Vagina (tissue), 2 donors: ENCODE results near the gene PRIM2. TPM values are rescaled to one million over a fixed set of nuclear protein-coding genes. Genes with fewer than 3 reads are reported as not detected.
"Not testable (repeated sequence)": the region's sequence is repeated elsewhere in the genome, so short reads cannot be mapped to it uniquely, and the experiment has no call there.

Source experiments
- DNase-seq, 2 donors: peaks; one replicate each; pipeline ENCODE4 v3.0.0-alpha.2; 2017; ENCODE audit errors: extremely low spot score in 2 of 2
- H3K27ac ChIP-seq: fragments of 200-600 bp; sonication (generic); one replicate; pipeline ENCODE4 v1.5.1; 2019
- H3K27me3 ChIP-seq: fragments of 200-600 bp; sonication (generic); one replicate; pipeline ENCODE4 v1.5.1; 2019
- H3K36me3 ChIP-seq, 2 donors: fragments of 200-600 bp; sonication (generic); one replicate each; pipeline ENCODE4 v1.5.1; 2017 to 2019
- H3K4me1 ChIP-seq: fragments of 200-600 bp; sonication (generic); one replicate; pipeline ENCODE4 v1.5.1; 2019
- H3K4me3 ChIP-seq, 2 donors: fragments of 200-600 bp; sonication (generic); 1 replicate in 1 of 2; 2 replicates in 1 of 2; pipeline ENCODE4 v1.5.1; 2016 to 2019
- H3K9me3 ChIP-seq: fragments of 200-600 bp; sonication (generic); one replicate; pipeline ENCODE4 v1.5.1; 2019
- CTCF ChIP-seq, 3 experiments: fragments of 450-650 bp in 2 of 3; fragments of 200-600 bp in 1 of 3; sonication (generic) in 1 of 3; IDR thresholded peaks; one replicate each; pipeline ENCODE4 v1.5.1; 2017 to 2019; ENCODE audit warnings: antibody characterized with exemption in 3 of 3, mild to moderate bottlenecking in 2 of 3, moderate library complexity in 2 of 3
- POLR2A ChIP-seq, 2 donors: fragments of 450-650 bp; IDR thresholded peaks; one replicate each; pipeline ENCODE4 v1.6.1; 2017; ENCODE audit warnings: antibody characterized with exemption in 2 of 2, mild to moderate bottlenecking in 2 of 2, moderate library complexity in 2 of 2
- POLR2AphosphoS5 ChIP-seq, 2 donors: sonication (generic); formaldehyde crosslinking; IDR thresholded peaks; one replicate each; pipeline ENCODE4 v1.9.0; 2017; ENCODE audit warnings: antibody characterized with exemption in 2 of 2, mild to moderate bottlenecking in 2 of 2, low read depth in 1 of 2; ENCODE audit not compliant: insufficient read depth in 1 of 2
- intact Hi-C: fragments of 100-400 bp; cut with DNase I; formaldehyde crosslinking; loops from one replicate; pipeline ENCODE4 v1.15.1; 2023
- total RNA-seq: library from RNA; depleted of rRNA; stranded (reverse); fragments of >200 nt; gene quantifications from one replicate; pipeline ENCODE4 v1.2.3, GENCODE V29; 2016

PRIM2 gene
- total RNA-seq, 1 donor from 2014 or later, result 6.9 TPM

- H3K36me3 ChIP-seq, result no peaks in the 10 kb centered on the region
- H3K9me3 ChIP-seq, result no peaks in the 10 kb centered on the region
- no peak overlapping the region for H3K4me3 ChIP-seq
- DNase-seq, result no peak
- peaks cover 27% of the 10 kb centered on the region for H3K4me1 ChIP-seq
- intact Hi-C loops, result no loop called here
- peak overlapping the region; percentile 74 for H3K27ac ChIP-seq
- no peak for TF ChIP-seq POLR2A (IDR thresholded peaks at IDR 0.05)
- TF ChIP-seq POLR2AphosphoS5 (IDR thresholded peaks at IDR 0.05; ENCODE audit: insufficient read depth in 1 of 2, low read depth in 1 of 2), result peak in 1 of 2 donors; percentile 9
- H3K27me3 ChIP-seq, result no peaks in the 10 kb centered on the region
Measured at GRCh38 chr6:57303931-57304681, 13.3 kb upstream of the PRIM2 start.

GRCh38 chr6:57305107-57305506 lies 12.3 kb upstream of the PRIM2 start:
- Histone ChIP-seq H3K27me3 (no peaks in the 10 kb centered on the region), H3K9me3 (no peaks in the 10 kb centered on the region), H3K27ac (peak overlapping the region; percentile 74), H3K4me3 (no peak overlapping the region), H3K4me1 (peaks cover 27% of the 10 kb centered on the region), H3K36me3 (no peaks in the 10 kb centered on the region)
- DNase-seq, result no peak
- intact Hi-C loops, result no loop called here
- no peak for TF ChIP-seq POLR2A (IDR thresholded peaks at IDR 0.05)
- no peak for TF ChIP-seq CTCF (IDR thresholded peaks at IDR 0.05)
- TF ChIP-seq POLR2AphosphoS5 (IDR thresholded peaks at IDR 0.05; ENCODE audit: insufficient read depth in 1 of 2, low read depth in 1 of 2), result no peak

- no peaks in the 10 kb centered on the region for H3K36me3 ChIP-seq
- H3K9me3 ChIP-seq, result no peaks in the 10 kb centered on the region
- H3K27ac ChIP-seq, result peak overlapping the region; percentile 74
- TF ChIP-seq CTCF (IDR thresholded peaks at IDR 0.05), result no peak
- TF ChIP-seq POLR2AphosphoS5 (IDR thresholded peaks at IDR 0.05; ENCODE audit: insufficient read depth in 1 of 2, low read depth in 1 of 2), result no peak
- TF ChIP-seq POLR2A (IDR thresholded peaks at IDR 0.05), result no peak
- H3K4me1 ChIP-seq, result peaks cover 27% of the 10 kb centered on the region
- intact Hi-C loops, result no loop called here
- no peak overlapping the region for H3K4me3 ChIP-seq
- no peak for DNase-seq
- no peaks in the 10 kb centered on the region for H3K27me3 ChIP-seq
Measured at GRCh38 chr6:57305761-57306160, 11.7 kb upstream of the PRIM2 start.

- Histone ChIP-seq H3K27ac (peak overlapping the region; percentile 74), H3K4me3 (no peak overlapping the region), H3K4me1 (peaks cover 27% of the 10 kb centered on the region), H3K9me3 (no peaks in the 10 kb centered on the region), H3K27me3 (no peaks in the 10 kb centered on the region), H3K36me3 (no peaks in the 10 kb centered on the region)
- intact Hi-C loops, result no loop called here
- no peak for DNase-seq
- TF ChIP-seq CTCF (IDR thresholded peaks at IDR 0.05), result no peak
- TF ChIP-seq POLR2AphosphoS5 (IDR thresholded peaks at IDR 0.05; ENCODE audit: insufficient read depth in 1 of 2, low read depth in 1 of 2), result no peak
- no peak for TF ChIP-seq POLR2A (IDR thresholded peaks at IDR 0.05)
Measured at GRCh38 chr6:57306273-57306672, 11.2 kb upstream of the PRIM2 start.

- Histone ChIP-seq H3K27me3 (no peaks in the 10 kb centered on the region), H3K36me3 (no peaks in the 10 kb centered on the region), H3K9me3 (no peaks in the 10 kb centered on the region), H3K4me3 (no peak overlapping the region), H3K27ac (no peak overlapping the region), H3K4me1 (peaks cover 35% of the 10 kb centered on the region)
- DNase-seq, result no peak
- no peak for TF ChIP-seq POLR2A (IDR thresholded peaks at IDR 0.05)
- no peak for TF ChIP-seq POLR2AphosphoS5 (IDR thresholded peaks at IDR 0.05; ENCODE audit: insufficient read depth in 1 of 2, low read depth in 1 of 2)
- no peak for TF ChIP-seq CTCF (IDR thresholded peaks at IDR 0.05)
- intact Hi-C loops, result no loop called here
Measured at GRCh38 chr6:57307850-57308249, 9.6 kb upstream of the PRIM2 start.

GRCh38 chr6:57308755-57309154 lies 8.7 kb upstream of the PRIM2 start:
- H3K4me1 ChIP-seq, result peaks cover 41% of the 10 kb centered on the region
- H3K9me3 ChIP-seq, H3K36me3 ChIP-seq, DNase-seq, intact Hi-C loops, H3K27ac ChIP-seq, H3K27me3 ChIP-seq, H3K4me3 ChIP-seq: not testable (repeated sequence)

- H3K4me1 ChIP-seq, result peaks cover 45% of the 10 kb centered on the region
- intact Hi-C loops, result loop anchor here (10.0 kb wide), 2 partner anchors 45 to 115 kb away; no protein-coding TSS in a partner anchor
- H3K27ac ChIP-seq, result not testable (repeated sequence)
Measured at GRCh38 chr6:57310095-57310816, 7.2 kb upstream of the PRIM2 start.

More at GRCh38 chr6:57310095-57310816, 7.2 kb upstream of the PRIM2 start:
- H3K9me3 ChIP-seq, H3K4me3 ChIP-seq, H3K27me3 ChIP-seq, DNase-seq, H3K36me3 ChIP-seq: not testable (repeated sequence)
